MM.1S (cell line): Measurements from ENCODE around the gene RAB3B.
A peak's percentile ranks its signal among the peaks of the same experiment; 100 is the strongest.

Experiments
- DNase-seq: peaks from one replicate; pipeline ENCODE4 v3.0.0-alpha.2; 2015
- H2AFZ ChIP-seq: fragments of 300-600 bp; sonication (generic); 2 replicates; pipeline ENCODE4 v1.6.0; 2016; ENCODE audit warnings: antibody characterized with exemption, low read length
- H3F3A ChIP-seq: fragments of 300-600 bp; sonication (generic); 2 replicates; pipeline ENCODE4 v1.6.1; 2016; ENCODE audit warnings: mild to moderate bottlenecking, antibody characterized with exemption, low read length, moderate library complexity, mixed read lengths; ENCODE audit not compliant: insufficient read depth
- H3K27ac ChIP-seq: fragments of 300-600 bp; sonication (generic); 2 replicates; pipeline ENCODE4 v1.5.1; 2016; ENCODE audit warnings: mild to moderate bottlenecking, low read length
- H3K27me3 ChIP-seq: fragments of 300-600 bp; sonication (generic); replicated peaks from 2 replicates; pipeline ENCODE4 v1.6.0; 2016; ENCODE audit warnings: low read length; ENCODE audit not compliant: insufficient read depth
- H3K36me3 ChIP-seq: fragments of 300-600 bp; sonication (generic); replicated peaks from 2 replicates; pipeline ENCODE4 v1.6.1; 2016; ENCODE audit warnings: mild to moderate bottlenecking, low read length, mixed read lengths; ENCODE audit not compliant: insufficient read depth
- H3K4me1 ChIP-seq: fragments of 300-600 bp; sonication (generic); 2 replicates; pipeline ENCODE4 v1.6.1; 2016; ENCODE audit warnings: low read length, mixed read lengths
- H3K4me2 ChIP-seq: fragments of 300-600 bp; sonication (generic); 2 replicates; pipeline ENCODE4 v1.6.0; 2016; ENCODE audit warnings: low read depth, low read length
- H3K4me3 ChIP-seq: fragments of 300-600 bp; sonication (generic); 2 replicates; pipeline ENCODE4 v1.5.1; 2016; ENCODE audit warnings: low read length, mixed read lengths
- H3K79me2 ChIP-seq: fragments of 300-600 bp; sonication (generic); 2 replicates; pipeline ENCODE4 v1.6.1; 2016; ENCODE audit warnings: mixed run types, low read length, mixed read lengths
- H3K9ac ChIP-seq: fragments of 300-600 bp; sonication (generic); 2 replicates; pipeline ENCODE4 v1.6.1; 2016; ENCODE audit warnings: low read length, mixed read lengths
- H3K9me2 ChIP-seq: fragments of 300-600 bp; sonication (generic); replicated peaks from 2 replicates; pipeline ENCODE4 v1.6.1; 2016; ENCODE audit warnings: mild to moderate bottlenecking, low read length, mixed read lengths; ENCODE audit not compliant: insufficient read depth
- H3K9me3 ChIP-seq: fragments of 300-600 bp; sonication (generic); replicated peaks from 2 replicates; pipeline ENCODE4 v1.6.1; 2016; ENCODE audit warnings: mild to moderate bottlenecking, low read length, mixed read lengths; ENCODE audit not compliant: insufficient read depth
- H4K20me1 ChIP-seq: fragments of 300-600 bp; sonication (generic); 2 replicates; pipeline ENCODE4 v1.6.1; 2016; ENCODE audit warnings: mild to moderate bottlenecking, low read length, moderate library complexity, mixed read lengths; ENCODE audit not compliant: insufficient read depth
- CTCF ChIP-seq: fragments of 300-600 bp; sonication (generic); IDR thresholded peaks from 2 replicates; pipeline ENCODE4 v1.5.1; 2016; ENCODE audit warnings: antibody characterized with exemption, low read length, mixed read lengths
- EZH2 ChIP-seq: fragments of 300-600 bp; sonication (generic); optimal IDR thresholded peaks from 2 replicates; pipeline ENCODE3; 2017; ENCODE audit warnings: low read depth, mild to moderate bottlenecking, antibody characterized with exemption, low read length, mixed read lengths
- EZH2phosphoT487 ChIP-seq: fragments of 300-600 bp; sonication (generic); IDR thresholded peaks from 2 replicates; pipeline ENCODE4 v1.6.1; 2018; ENCODE audit warnings: antibody characterized with exemption, low read length

RAB3B gene

GRCh38 chr1:51961954-51962353, 28.5 kb downstream of the RAB3B start:
- H3K9me3 ChIP-seq: no peaks in the 10 kb centered on the region
- no peaks in the 10 kb centered on the region for H3K36me3 ChIP-seq
- H3K9ac ChIP-seq: peak overlapping the region; percentile 47
- peak overlapping the region; percentile 87 for H3K27ac ChIP-seq
- H2AFZ ChIP-seq: peak overlapping the region; percentile 54; the same call in 1 of the 2 replicates
- H4K20me1 ChIP-seq: no peaks in the 10 kb centered on the region
- H3K4me3 ChIP-seq: peak overlapping the region; percentile 40; the same call in 1 of the 2 replicates
- H3K4me2 ChIP-seq: peak overlapping the region; percentile 79
- H3F3A ChIP-seq: peaks cover 20% of the 10 kb centered on the region
- H3K9me2 ChIP-seq: no peaks in the 10 kb centered on the region
- TF ChIP-seq CTCF (no peak), EZH2 (no peak), EZH2phosphoT487 (no peak)
- DNase-seq: no peak
- H3K4me1 ChIP-seq: peaks cover 70% of the 10 kb centered on the region
- no peaks in the 10 kb centered on the region for H3K27me3 ChIP-seq
- H3K79me2 ChIP-seq: peaks cover 13% of the 10 kb centered on the region

GRCh38 chr1:51961231-51961630, 29.3 kb downstream of the RAB3B start:
- Histone ChIP-seq H3K4me1 (peaks cover 74% of the 10 kb centered on the region), H3K9me3 (no peaks in the 10 kb centered on the region), H3K27me3 (no peaks in the 10 kb centered on the region), H3K79me2 (peaks cover 13% of the 10 kb centered on the region), H2AFZ (no peak overlapping the region), H3K36me3 (no peaks in the 10 kb centered on the region), H3K9me2 (no peaks in the 10 kb centered on the region), H3F3A (peaks cover 27% of the 10 kb centered on the region), H3K4me2 (no peak overlapping the region), H3K4me3 (no peak overlapping the region), H4K20me1 (no peaks in the 10 kb centered on the region), H3K9ac (no peak overlapping the region), H3K27ac (peak overlapping the region; percentile 4; the same call in 1 of the 2 replicates)
- TF ChIP-seq CTCF (no peak), EZH2phosphoT487 (no peak), EZH2 (no peak)
- DNase-seq: no peak

GRCh38 chr1:51960262-51960661, 30.2 kb downstream of the RAB3B start:
- DNase-seq: no peak
- Histone ChIP-seq H3K9me2 (no peaks in the 10 kb centered on the region), H3K9ac (no peak overlapping the region), H3K4me3 (no peak overlapping the region), H4K20me1 (no peaks in the 10 kb centered on the region), H3K79me2 (peaks cover 15% of the 10 kb centered on the region), H2AFZ (no peak overlapping the region), H3F3A (peaks cover 37% of the 10 kb centered on the region), H3K4me2 (no peak overlapping the region), H3K36me3 (no peaks in the 10 kb centered on the region), H3K9me3 (no peaks in the 10 kb centered on the region), H3K4me1 (peaks cover 83% of the 10 kb centered on the region), H3K27ac (peak overlapping the region; percentile 3; the same call in 1 of the 2 replicates), H3K27me3 (no peaks in the 10 kb centered on the region)
- TF ChIP-seq CTCF (no peak), EZH2 (no peak), EZH2phosphoT487 (no peak)
